NCI-H510A treated with DMSO at 0.1 percent for 48 hours (cell line): ENCODE data around the gene THSD7B.
"Not testable (repeated sequence)": the region's sequence is repeated elsewhere in the genome, so short reads cannot be mapped to it uniquely, and the experiment has no call there.

Experiments
- DNase-seq: peaks from one replicate; lab custom pipeline; 2025; lab: John Stamatoyannopoulos, UW

The THSD7B gene

DNA sequence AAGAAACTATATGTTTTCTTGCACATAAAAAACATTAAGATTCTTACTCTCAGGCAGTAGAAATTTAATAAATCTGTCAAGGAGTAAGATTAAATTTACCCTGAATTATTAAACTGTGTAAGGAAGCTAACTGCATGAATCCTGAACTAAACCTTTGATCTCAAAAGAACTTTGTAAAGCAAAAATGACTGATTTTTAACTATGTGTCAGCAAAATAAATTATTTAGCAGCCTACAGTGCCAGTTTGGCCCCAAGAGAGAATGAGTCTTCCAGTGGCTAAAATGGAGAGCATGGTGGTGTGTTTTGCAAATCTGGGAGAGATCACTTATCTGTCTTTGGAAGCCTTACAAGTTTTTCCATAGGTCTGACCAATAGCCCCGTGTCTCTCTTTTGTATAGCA, 190.7 kb downstream of the THSD7B start:
- DNase-seq, result no peak

DNA sequence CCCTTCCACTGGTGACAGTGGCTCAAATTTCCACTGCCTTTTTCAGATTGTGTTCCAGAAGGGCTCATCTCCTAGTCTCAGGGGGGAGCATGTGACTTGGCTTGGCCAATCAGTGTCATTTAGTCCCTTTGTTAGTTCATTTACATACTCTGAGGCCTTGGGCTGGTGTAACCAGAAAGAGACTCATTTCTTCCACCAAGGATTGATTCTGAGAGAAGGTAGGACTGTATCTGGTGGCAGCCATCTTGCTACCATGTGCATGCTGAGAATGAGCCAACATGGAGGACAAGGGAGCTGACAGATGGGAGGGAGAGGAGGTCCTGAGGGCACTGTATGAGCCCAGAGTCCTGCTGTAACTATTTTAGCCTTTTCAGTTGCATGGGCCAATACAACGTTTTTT, 191.7 kb downstream of the THSD7B start:
- no peak for DNase-seq

DNA sequence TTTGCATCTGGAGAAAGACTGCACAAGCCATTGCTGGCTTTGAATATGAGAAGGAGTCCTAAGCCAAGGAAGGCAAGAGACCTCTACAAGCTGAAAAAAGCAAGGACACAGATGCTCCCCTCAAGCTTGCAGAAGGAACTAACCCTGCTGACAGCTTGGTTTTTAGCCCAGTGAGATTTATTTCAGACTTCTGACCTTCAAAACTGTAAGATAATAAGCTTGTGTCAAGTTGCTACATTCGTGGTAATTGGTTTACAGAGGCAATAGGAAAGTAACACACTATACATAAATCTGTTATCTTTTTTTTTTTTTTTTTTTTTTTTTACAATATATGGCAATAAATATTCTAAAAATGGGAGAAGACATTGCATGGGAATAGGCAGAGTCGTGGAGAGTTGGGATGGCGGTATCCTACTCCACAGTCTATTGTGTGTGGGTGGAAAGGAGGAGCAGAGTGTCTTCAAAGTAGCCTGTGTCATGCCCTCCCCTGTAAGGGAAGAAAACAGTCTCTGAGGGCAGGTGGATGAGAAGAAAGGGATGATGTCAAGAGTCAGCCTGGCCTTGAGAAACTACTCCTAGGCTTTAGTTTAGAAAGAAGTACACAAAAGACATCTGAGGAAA, 196.9 kb downstream of the THSD7B start:
- DNase-seq, result no peak

DNA sequence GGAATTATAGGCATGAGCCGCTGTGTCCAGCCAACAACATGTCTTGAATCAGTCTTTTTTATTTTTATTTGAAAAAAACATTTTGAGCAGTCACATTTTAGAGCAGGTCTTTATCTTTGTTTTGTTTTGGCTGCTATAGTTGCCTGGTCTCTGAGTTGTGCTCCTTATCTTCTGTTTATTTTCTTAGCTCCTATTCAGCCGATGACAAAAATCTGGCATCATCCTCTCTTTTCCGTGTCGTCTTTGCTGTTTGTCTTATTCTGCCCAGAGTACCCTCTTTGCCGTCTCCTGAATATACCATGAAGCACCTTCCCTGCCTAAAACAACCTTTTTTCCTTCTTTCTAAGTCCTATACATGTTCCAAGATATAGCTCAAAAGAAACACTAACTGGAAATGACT, 201.1 kb downstream of the THSD7B start:
- DNase-seq, result no peak

DNA sequence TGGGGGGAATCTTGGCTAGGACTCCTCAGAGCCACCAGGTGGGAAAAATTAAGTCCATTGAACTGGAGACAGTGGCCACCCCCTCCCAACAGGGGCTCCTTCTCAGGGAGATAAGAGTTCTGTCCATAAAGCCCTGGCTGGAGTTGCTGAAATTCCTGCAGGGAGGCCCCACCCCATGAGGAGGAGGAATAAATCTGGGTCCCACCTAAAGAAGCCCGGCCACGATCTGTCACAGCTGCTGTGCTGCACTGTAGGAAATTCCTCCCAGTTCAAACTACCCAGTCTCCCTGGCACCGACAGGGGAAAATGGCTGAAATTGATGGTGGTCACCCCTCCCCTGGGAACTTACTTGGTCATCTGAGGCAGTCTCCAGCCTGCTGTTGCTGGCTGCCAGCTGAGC, 215.0 kb downstream of the THSD7B start:
- no peak for DNase-seq

DNA sequence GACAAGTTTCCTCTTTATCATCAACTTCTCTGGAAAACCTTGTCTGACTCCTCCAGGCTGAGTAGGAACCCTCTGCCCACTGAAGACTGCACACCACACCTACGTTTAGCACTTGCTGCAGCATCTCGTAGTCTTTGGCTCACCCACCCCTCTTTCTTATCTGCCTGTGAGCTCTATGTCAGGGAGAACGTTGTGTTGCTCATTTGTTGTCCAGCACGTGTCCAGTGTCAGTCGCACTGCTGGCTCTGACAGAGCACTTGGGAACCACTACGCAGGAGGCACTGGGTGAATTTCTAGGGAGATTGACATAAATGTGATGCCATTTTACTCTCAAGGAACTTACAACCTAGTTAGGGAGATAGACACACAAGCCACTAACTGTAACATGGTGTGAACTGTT, 216.3 kb downstream of the THSD7B start:
- not testable (repeated sequence) for DNase-seq

DNA sequence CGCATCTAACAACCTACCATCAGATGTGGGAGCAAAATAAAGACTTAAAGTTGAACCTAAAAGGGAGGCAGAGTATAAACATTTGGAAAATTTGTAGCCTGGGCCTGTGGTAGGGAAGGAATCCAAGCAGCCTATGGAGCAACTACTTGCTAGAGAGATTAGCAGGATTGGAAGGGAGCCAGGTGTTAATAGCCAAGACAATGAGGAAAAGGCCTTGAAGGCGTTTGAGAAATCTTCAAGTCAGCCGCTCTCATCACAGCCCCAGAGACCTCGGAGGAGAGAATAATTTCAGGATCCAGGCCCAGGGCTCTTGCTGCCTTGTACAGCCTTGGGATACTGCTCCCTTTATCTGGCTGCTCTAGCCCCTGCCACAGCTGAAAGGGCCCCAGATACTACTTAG, 219.7 kb downstream of the THSD7B start:
- no peak for DNase-seq

DNA sequence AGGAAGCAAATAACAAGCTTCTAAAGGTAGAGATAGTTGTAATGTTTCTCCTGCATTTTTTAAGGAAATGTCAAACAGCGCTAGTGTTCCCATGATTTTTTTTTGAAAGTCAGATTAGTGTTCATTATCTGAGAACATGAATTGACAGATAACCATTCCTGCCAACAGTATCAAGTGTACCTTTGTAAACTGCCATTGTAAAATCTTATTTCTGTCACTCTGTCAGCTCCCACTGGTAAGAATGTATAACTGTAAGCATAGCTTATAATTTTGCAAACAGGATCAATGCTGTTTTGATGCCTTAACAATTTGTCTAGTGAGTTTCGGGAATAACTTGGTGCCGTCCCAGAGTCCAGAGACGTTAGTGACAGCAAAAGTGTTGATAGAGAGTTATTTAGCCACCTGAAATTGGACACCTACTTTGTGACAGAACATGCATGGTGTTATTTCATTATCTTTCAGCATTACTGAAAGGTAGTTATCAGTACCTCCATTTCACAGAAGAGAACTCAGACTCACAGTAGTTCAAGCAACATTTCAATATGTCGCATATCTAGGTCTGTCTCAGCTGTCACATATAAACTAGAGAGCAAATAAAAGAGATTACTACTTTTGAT, 221.4 kb downstream of the THSD7B start:
- DNase-seq, result no peak

DNA sequence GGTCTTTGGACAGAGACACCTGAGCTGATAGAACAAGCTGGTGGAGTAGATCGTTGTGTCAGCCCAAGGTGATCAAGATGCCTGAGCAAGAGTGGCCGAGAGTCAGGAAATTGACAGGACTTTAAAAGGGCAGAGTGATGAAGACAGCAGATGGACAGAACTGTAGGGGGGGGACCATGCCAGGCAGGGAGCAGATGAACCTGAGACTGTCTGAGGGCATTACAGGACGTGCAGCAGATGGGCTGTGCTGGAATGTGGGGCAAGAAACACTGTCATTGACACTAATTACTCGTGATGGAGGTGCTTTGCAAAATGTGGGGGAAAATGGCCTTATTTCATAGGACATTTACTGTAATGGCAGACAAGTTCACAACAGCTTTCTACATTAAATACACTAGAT, 225.0 kb downstream of the THSD7B start:
- no peak for DNase-seq

DNA sequence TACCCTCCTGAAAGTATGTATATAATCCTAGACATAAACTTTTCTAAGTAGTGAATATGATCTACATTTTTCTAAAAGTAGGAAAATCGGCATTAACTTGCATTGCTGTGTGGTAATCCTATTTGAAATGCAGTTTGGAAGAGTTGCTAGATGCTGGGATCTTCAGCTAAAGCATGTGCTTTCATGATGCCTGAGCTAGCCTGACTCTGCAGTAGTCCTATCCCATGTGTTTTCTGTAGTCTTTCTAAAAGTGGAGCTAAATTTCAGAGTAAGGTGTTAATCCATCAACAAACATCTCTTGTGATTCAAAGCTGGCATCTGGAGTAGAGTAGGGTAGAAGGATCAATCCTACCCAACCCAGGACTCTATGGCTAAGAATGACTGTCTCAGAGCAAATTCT, 229.4 kb downstream of the THSD7B start:
- DNase-seq, result no peak

DNA sequence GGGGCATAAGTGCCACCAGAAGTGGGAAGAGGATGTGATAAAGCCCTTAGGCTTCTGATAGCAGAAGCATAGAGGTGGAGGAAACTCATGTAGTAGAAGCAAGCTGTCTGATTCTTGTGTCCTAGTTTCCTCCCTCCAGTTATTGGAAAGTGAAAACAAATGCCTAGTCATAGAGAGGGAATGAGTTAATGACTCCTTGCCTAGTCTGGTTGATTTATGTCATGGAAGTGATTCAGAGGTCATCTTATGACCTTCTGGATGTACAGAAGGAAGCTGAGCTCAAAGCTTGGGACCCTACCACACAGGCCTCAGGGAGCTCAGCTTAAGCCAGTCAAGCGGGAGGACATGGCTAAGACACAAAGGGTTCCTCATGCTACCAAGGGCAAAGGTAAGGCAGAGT, 232.2 kb downstream of the THSD7B start:
- DNase-seq, result no peak

DNA sequence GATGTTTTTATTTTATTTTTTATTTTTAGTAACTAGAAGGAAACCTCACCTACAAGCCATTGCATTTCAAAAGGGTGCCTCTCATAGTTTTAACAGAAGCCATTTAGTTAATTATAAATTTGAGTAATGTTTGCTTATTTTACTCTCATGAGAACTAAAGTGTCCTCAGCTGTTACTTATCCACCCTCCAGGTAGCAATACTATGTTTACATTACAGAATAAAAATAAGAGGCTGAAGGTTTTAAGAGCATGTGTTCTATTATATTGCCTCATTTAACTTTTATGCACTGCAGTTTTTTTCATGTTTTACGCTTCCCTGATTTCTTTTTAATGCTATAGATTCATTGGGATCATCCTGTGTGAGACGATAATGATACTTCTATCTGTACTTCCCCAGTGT, 235.5 kb downstream of the THSD7B start:
- DNase-seq, result peak; percentile 51

DNA sequence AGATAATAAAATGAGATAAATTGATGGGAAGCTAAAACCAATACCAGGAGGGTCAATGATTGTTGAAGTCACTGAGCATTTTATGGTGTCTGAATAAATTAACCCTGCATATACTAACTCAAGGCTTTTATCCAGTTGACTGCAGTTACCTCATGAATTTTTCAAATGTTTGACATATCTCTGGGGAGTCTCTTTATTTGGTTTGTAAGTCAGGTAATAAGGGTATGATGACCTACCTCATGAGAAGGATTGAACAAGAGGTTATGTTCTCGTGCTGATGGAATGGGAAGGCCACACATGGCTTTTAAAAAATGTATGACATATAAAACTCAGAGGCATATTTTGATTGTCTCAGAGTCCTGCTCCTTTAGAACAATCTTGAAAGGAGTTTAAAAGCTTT, 237.6 kb downstream of the THSD7B start:
- no peak for DNase-seq

DNA sequence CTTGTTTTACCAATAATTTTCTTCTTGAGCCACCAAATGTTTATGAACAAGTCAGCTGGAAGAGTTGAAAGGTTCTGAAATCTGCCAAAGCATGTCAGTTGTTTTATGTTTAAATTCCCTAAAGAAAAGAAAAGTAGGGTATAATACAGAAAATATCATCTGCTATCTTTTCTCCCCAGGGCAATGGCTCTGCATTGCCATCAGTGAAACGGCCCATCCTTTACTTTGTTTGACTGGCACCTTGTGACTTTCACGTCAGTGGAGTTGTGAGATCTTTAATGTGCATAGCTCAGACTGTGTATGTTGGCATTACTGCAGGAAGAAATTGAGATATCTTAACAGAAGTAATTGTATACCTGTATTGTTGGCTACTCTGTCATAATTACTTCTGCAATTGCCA, 239.9 kb downstream of the THSD7B start:
- DNase-seq, result no peak

DNA sequence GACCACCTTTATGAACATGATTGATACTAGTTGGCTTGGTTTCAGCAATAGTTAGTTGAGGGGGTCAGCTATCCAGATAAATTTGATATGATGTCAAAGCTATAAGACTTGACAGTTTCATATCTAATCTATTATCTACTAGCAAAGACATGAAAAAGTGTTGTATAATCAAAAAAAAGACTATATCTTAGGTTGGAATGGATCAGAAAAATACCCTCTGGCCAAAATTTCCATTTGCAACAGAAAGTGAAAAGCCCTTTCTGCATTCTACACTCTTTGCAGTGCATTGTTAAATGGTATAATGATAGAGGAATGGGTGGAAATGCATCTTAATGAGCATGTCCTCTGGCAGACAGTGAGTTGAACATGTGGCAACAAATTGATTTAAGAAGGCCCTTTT, 242.6 kb downstream of the THSD7B start:
- DNase-seq, result no peak

DNA sequence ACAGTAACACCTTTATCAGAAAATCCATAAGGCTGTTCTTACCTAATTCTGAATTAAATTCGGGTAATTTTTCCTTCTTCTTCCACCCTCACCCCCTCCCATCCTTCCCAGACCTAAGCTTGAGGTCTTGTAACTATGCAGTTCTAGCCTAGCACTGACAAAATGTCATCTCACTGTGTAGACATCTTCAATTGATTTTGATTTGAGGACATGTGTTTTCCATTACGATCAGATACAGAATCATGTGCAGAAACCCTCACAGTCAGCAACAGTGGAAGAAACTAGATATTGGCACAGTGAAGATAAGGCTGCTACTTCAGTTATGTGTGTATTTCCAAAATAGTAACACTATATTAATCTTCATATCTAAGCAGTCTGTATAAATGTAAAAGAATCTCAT, 244.6 kb downstream of the THSD7B start:
- no peak for DNase-seq

DNA sequence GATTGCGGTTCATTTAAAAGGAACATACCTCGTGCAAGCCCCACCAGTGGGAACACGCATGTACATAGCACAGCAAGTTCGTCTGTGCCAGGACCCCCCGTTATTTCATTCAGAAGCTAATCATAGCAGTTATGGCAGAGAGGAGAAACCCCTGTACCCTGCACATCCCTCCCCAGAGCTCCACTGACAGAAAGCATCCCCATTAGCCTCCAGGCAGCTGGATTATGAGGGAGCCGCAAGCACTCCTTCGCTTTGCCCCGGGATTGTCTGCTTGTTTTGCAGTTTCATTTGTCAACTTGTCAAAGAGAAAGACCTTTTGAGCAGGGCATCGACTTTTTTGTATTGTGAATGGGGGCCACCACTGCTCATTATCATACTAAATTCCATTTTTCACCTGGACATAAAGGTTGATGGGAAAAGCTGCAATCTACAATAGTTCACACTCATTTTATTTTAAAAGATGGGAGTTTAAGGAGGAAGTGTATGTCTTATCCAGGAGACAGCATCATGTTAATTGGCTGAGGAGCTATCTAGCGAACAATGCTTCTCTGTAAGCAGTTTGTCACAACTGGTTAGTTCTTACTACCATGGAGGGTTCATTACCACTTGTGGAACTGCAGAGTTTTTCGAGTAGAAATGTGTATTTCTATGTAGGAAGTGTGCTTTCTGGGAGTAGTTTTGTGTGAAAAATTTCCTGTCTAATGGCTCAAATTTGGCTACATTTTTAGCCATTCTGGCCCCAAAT, 255.3 kb downstream of the THSD7B start:
- no peak for DNase-seq

DNA sequence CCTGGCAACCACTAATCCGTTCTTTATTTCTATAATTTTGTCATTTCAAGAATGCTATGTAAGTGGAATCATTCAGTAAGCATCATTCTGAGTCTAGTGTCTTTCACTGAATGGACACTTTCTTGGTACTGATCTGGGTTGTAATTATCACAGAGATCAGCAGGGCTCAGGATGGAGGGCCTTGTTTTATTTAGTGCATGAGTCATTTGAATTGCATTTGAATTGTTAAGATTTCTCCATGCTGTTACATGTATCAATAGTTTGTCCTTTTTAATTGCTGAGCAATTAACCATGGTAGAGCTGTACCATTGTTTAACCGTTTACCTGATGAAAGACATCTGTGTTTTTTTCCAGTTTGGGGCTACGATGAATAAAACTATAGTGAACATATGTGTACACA, 256.4 kb downstream of the THSD7B start:
- DNase-seq, result no peak

DNA sequence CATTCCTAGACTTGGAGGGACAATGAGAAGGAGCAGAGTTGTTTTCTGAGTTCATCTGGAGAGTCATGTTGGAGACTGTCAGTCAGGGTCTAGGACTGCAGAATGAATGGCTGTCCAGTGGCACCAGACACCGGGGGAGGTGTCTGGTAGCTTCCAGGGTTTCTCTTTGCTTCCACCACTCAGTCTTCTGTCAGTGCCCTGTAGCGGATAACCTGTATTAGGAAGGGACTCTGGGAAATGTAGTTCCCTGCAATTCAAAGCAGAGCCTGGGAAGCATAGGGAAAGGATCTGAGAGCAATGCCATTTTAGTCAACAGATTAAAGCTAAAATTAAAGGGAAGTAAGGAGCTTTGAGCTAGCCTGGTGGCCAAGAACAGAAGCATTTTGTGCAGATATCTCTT, 257.9 kb downstream of the THSD7B start:
- no peak for DNase-seq

DNA sequence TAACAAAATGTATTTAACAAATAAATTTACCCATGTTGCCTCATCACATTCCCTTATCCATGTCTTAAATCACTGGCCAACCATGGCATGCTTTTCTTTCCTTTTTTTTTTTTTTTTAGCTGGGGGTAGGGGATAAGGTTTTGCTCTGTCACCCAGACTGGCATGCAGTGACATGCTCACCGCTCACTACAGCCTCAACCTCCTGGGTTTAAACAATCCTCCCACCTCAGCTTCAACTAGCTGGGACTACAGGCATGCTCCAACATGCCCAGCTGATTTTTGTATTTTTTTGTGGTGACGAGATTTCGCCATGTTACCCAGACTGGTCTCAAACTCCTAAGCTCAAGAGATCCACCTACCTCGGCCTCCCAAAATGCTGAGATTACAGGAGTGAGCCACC, 266.4 kb downstream of the THSD7B start:
- no peak for DNase-seq

DNA sequence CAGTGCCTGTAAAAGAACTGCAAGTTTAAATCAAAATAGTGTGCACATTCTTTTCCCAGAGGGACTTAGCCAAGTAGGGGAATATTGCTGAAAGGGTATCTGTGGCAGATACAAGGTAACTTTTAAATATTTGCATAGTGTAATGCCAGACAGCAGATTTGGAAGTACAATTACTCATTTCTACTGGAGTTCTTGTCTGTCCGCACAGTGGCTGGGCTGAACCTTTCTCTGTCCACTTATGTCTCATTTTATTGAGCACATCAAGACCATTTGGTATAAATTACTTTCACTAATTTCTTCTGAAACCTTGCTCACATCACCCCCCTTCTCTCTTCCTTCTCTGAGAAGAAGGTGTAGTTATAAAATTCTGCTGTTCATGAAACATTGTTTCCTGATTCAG, 271.3 kb downstream of the THSD7B start:
- no peak for DNase-seq

DNA sequence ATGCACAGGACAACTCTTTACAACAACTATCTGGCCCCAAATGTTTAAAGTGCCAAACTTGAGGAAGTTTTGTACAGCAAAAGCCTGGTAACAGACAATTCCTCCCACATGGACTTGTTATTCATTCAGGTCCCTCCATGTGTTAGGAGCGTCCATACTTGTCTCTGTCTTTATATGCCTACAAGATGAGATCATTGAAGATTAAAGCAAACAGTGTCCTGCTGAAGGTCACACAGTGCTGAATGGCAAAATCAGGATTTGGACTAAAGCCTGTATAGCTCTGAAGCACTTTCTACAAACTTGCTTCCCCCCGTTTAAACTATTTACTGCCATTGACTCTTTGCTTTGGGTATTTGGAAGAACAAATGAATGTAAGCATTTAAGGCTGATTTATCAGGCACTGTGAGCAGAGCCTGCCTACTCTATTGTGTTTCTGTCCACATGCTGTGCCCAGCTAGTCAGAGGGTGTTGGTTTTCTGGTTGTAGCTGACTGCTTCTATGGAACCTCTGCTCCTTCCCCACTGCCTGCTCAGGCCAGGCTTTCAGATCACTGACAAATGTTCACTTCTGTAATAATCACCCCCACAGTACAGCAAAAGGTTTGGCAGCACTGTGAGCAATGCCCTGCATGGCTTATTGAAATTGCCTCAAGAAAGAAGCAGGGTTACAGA, 274.3 kb downstream of the THSD7B start:
- no peak for DNase-seq

DNA sequence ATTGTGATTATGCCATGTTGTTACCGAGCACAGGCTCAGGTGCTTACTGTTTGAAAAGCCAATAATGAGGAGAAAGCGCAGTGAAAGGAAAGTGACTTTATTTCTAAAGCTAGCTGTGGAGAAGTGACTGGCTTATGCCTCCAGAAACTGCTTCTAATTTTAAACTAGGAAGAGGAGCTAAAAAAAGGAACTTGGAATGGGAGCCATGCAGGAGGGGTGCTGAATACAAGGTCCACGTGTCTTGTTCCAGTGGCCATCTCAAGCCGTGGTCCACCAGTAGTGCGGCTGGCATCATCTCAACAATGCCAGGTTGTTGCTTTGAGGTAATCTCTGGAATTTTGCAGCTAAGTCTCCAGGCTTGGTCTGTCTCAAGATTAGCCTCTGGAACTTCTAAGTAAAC, 282.0 kb downstream of the THSD7B start:
- no peak for DNase-seq
